Measurements from ENCODE around the gene MDGA2. TPM values are rescaled to one million over a fixed set of nuclear protein-coding genes. Genes with fewer than 3 reads are reported as not detected.

Gene MDGA2
- total RNA-seq, 1 experiment from 2014 or later = not detected

- no peaks in the 10 kb centered on the region for H3K79me2 ChIP-seq (ENCODE audit: insufficient read depth, low read length)
- peaks cover 0 to 4% of the 10 kb centered on the region in 2 experiments; a peak in 1 of 4 replicates for H3K9me3 ChIP-seq (ENCODE audit: control insufficient read depth in 1 of 2, insufficient read depth in 1 of 2, low read depth in 1 of 2, low read length in 2 of 2)
- CTCF ChIA-PET = no interaction called here
- H3K9me2 ChIP-seq (ENCODE audit: insufficient read depth) = no peaks in the 10 kb centered on the region
- no peaks in the 10 kb centered on the region for H3K36me3 ChIP-seq (ENCODE audit: control insufficient read depth in 1 of 2, insufficient read depth in 2 of 2, low read length in 2 of 2)
- no peak overlapping the region for H3K4me3 ChIP-seq (replicated peaks in 1 of 2; ENCODE audit: low read depth in 1 of 2, low read length in 2 of 2)
- intact Hi-C loops (cut with micrococcal nuclease) = no loop called here
- H3K9ac ChIP-seq (ENCODE audit: low read length) = no peak overlapping the region
- no TSS peak for BruUV-seq (replicated peaks)
- no peaks in the 10 kb centered on the region for H4K20me1 ChIP-seq (ENCODE audit: insufficient read depth)
- ATAC-seq = no peak
- no peak overlapping the region for H3K4me2 ChIP-seq (ENCODE audit: low read length)
- H3K27me3 ChIP-seq (ENCODE audit: insufficient read depth, low read length) = no peaks in the 10 kb centered on the region
- no peak for DNase-seq (ENCODE audit: low read depth, low spot score)
- TF ChIP-seq SRF (IDR thresholded peaks at IDR 0.05; ENCODE audit: low read depth) (no peak), EZH2 (IDR thresholded peaks at IDR 0.05) (no peak), CBX3 (IDR thresholded peaks at IDR 0.05; ENCODE audit: low read depth) (no peak), TCF7L2 (IDR thresholded peaks at IDR 0.05; ENCODE audit: borderline replicate concordance, extremely low read depth, insufficient read depth, insufficient read length) (no peak), FOSL1 (IDR thresholded peaks at IDR 0.05; ENCODE audit: low read depth) (no peak), RAD21 (IDR thresholded peaks at IDR 0.05; ENCODE audit: low read depth) (no peak), POLR2A (IDR thresholded peaks at IDR 0.05; ENCODE audit: borderline replicate concordance, extremely low read depth, insufficient read depth, insufficient read length) (no peak), ELF1 (IDR thresholded peaks at IDR 0.05; ENCODE audit: borderline replicate concordance, low read depth) (no peak), MAX (IDR thresholded peaks at IDR 0.05) (no peak), EGR1 (IDR thresholded peaks at IDR 0.05; ENCODE audit: low read depth) (no peak), EZH2phosphoT487 (IDR thresholded peaks at IDR 0.05; ENCODE audit: borderline replicate concordance) (no peak), JUND (IDR thresholded peaks at IDR 0.05) (no peak), YY1 (IDR thresholded peaks at IDR 0.05; ENCODE audit: extremely low read depth, insufficient replicate concordance, low read depth, low read length) (no peak), ZFX (IDR thresholded peaks at IDR 0.05) (no peak), ATF3 (IDR thresholded peaks at IDR 0.05) (no peak), POLR2AphosphoS5 (IDR thresholded peaks at IDR 0.05; ENCODE audit: low read depth, low read length) (no peak), SP1 (IDR thresholded peaks at IDR 0.05; ENCODE audit: low read depth) (no peak)
- TF ChIP-seq, protein P1, sequence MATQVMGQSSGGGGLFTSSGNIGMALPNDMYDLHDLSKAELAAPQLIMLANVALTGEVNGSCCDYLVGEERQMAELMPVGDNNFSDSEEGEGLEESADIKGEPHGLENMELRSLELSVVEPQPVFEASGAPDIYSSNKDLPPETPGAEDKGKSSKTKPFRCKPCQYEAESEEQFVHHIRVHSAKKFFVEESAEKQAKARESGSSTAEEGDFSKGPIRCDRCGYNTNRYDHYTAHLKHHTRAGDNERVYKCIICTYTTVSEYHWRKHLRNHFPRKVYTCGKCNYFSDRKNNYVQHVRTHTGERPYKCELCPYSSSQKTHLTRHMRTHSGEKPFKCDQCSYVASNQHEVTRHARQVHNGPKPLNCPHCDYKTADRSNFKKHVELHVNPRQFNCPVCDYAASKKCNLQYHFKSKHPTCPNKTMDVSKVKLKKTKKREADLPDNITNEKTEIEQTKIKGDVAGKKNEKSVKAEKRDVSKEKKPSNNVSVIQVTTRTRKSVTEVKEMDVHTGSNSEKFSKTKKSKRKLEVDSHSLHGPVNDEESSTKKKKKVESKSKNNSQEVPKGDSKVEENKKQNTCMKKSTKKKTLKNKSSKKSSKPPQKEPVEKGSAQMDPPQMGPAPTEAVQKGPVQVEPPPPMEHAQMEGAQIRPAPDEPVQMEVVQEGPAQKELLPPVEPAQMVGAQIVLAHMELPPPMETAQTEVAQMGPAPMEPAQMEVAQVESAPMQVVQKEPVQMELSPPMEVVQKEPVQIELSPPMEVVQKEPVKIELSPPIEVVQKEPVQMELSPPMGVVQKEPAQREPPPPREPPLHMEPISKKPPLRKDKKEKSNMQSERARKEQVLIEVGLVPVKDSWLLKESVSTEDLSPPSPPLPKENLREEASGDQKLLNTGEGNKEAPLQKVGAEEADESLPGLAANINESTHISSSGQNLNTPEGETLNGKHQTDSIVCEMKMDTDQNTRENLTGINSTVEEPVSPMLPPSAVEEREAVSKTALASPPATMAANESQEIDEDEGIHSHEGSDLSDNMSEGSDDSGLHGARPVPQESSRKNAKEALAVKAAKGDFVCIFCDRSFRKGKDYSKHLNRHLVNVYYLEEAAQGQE (IDR thresholded peaks at IDR 0.05; ENCODE audit: low read depth) = no peak
- TF ChIP-seq, protein P2, sequence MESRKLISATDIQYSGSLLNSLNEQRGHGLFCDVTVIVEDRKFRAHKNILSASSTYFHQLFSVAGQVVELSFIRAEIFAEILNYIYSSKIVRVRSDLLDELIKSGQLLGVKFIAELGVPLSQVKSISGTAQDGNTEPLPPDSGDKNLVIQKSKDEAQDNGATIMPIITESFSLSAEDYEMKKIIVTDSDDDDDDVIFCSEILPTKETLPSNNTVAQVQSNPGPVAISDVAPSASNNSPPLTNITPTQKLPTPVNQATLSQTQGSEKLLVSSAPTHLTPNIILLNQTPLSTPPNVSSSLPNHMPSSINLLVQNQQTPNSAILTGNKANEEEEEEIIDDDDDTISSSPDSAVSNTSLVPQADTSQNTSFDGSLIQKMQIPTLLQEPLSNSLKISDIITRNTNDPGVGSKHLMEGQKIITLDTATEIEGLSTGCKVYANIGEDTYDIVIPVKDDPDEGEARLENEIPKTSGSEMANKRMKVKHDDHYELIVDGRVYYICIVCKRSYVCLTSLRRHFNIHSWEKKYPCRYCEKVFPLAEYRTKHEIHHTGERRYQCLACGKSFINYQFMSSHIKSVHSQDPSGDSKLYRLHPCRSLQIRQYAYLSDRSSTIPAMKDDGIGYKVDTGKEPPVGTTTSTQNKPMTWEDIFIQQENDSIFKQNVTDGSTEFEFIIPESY (IDR thresholded peaks at IDR 0.05; ENCODE audit: extremely low read depth, insufficient replicate concordance, low read length) = no peak
- TF ChIP-seq, protein P3, sequence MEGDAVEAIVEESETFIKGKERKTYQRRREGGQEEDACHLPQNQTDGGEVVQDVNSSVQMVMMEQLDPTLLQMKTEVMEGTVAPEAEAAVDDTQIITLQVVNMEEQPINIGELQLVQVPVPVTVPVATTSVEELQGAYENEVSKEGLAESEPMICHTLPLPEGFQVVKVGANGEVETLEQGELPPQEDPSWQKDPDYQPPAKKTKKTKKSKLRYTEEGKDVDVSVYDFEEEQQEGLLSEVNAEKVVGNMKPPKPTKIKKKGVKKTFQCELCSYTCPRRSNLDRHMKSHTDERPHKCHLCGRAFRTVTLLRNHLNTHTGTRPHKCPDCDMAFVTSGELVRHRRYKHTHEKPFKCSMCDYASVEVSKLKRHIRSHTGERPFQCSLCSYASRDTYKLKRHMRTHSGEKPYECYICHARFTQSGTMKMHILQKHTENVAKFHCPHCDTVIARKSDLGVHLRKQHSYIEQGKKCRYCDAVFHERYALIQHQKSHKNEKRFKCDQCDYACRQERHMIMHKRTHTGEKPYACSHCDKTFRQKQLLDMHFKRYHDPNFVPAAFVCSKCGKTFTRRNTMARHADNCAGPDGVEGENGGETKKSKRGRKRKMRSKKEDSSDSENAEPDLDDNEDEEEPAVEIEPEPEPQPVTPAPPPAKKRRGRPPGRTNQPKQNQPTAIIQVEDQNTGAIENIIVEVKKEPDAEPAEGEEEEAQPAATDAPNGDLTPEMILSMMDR (IDR thresholded peaks at IDR 0.05 in 2 of 3, conservative IDR thresholded peaks at IDR 0.05 in 1 of 3; ENCODE audit: borderline replicate concordance in 1 of 3, insufficient read depth in 1 of 3, low read depth in 2 of 3, low read length in 2 of 3) = no peak
- H3K4me1 ChIP-seq (ENCODE audit: control insufficient read depth in 1 of 2, insufficient read depth in 2 of 2, low read length in 2 of 2) = no peaks in the 10 kb centered on the region
- no peak overlapping the region for H3K27ac ChIP-seq (ENCODE audit: low read depth, low read length)
- no peak overlapping the region for H2AFZ ChIP-seq (ENCODE audit: low read depth, low read length, poor library complexity, severe bottlenecking)
- POLR2A ChIA-PET = no interaction called here
- RAD21 ChIA-PET (ENCODE audit: low non-redundant PET in 1 of 2, low total read pairs in 2 of 2, uncharacterized antibody in 2 of 2, unreplicated experiment in 2 of 2) = no interaction called here
These were observed 882.3 kb downstream of the MDGA2 start for GRCh38 chr14:46793144-46793543.
